ENCODE measurements around the gene FYN. TPM values are rescaled to one million over a fixed set of nuclear protein-coding genes. Genes with fewer than 3 reads are reported as not detected.

FYN gene
- total and polyA plus RNA-seq, 4 donors = 11.2 to 28.3 (median 19.7) TPM

GRCh38 chr6:111825439-111826086 is 47.7 kb downstream of the FYN start:
- no peak overlapping the region for H3K27ac ChIP-seq (ENCODE audit: low read depth in 1 of 2, low read length in 2 of 2)
- H3K9ac ChIP-seq (ENCODE audit: low read depth in 1 of 2, low read length in 2 of 2) = no peak overlapping the region
- TF ChIP-seq MAX (IDR thresholded peaks at IDR 0.05) (no peak), TAF1 (conservative IDR thresholded peaks at IDR 0.05) (no peak), ZBTB33 (IDR thresholded peaks at IDR 0.05) (no peak), REST (IDR thresholded peaks at IDR 0.05) (no peak), YY1 (IDR thresholded peaks at IDR 0.05) (no peak), NR2F2 (IDR thresholded peaks at IDR 0.05) (no peak), RAD21 (IDR thresholded peaks at IDR 0.05) (no peak), HNF4A (conservative IDR thresholded peaks at IDR 0.05) (no peak)
- WGBS = 85% methylated on average over 4 of the region's 4 CpGs
- H3K9me3 ChIP-seq (ENCODE audit: control insufficient read depth in 4 of 4, low read length in 3 of 4) = no peaks in the 10 kb centered on the region
- H3K4me1 ChIP-seq (ENCODE audit: control insufficient read depth in 4 of 4, insufficient read depth in 4 of 4, low read length in 3 of 4) = no peaks in the 10 kb centered on the region
- no peak overlapping the region for H3K4me3 ChIP-seq (ENCODE audit: low read depth in 1 of 3, low read length in 3 of 3)
- DNase-seq (ENCODE audit: low spot score) = no peak
- H3K36me3 ChIP-seq (ENCODE audit: control insufficient read depth in 4 of 4, insufficient read depth in 3 of 4, low read depth in 1 of 4, low read length in 3 of 4) = no peaks in the 10 kb centered on the region
- H3K27me3 ChIP-seq (ENCODE audit: control insufficient read depth in 4 of 4, insufficient read depth in 4 of 4, low read length in 3 of 4) = peaks cover 0 to 2% (median 0%) of the 10 kb centered on the region in 4 donors

GRCh38 chr6:111824608-111825337 is 48.5 kb downstream of the FYN start:
- no peaks in the 10 kb centered on the region for H3K36me3 ChIP-seq (ENCODE audit: control insufficient read depth in 4 of 4, insufficient read depth in 3 of 4, low read depth in 1 of 4, low read length in 3 of 4)
- TF ChIP-seq HNF4G (IDR thresholded peaks at IDR 0.05) (no peak), REST (IDR thresholded peaks at IDR 0.05) (peak; percentile 85)
- peaks cover 0 to 2% (median 0%) of the 10 kb centered on the region in 4 donors for H3K27me3 ChIP-seq (ENCODE audit: control insufficient read depth in 4 of 4, insufficient read depth in 4 of 4, low read length in 3 of 4)
- no peak overlapping the region for H3K4me3 ChIP-seq (ENCODE audit: low read depth in 1 of 3, low read length in 3 of 3)
- H3K9me3 ChIP-seq (ENCODE audit: control insufficient read depth in 4 of 4, low read length in 3 of 4) = no peaks in the 10 kb centered on the region
- H3K4me1 ChIP-seq (ENCODE audit: control insufficient read depth in 4 of 4, insufficient read depth in 4 of 4, low read length in 3 of 4) = no peaks in the 10 kb centered on the region
- H3K9ac ChIP-seq (ENCODE audit: low read depth in 1 of 2, low read length in 2 of 2) = no peak overlapping the region
- no peak overlapping the region for H3K27ac ChIP-seq (ENCODE audit: low read depth in 1 of 2, low read length in 2 of 2)
- DNase-seq (ENCODE audit: low spot score) = no peak
- WGBS = 79% methylated on average over 4 of the region's 4 CpGs
